ENCODE data around the gene JPH2.

The JPH2 gene

GRCh38 chr20:44125332-44126127 lies 61.5 kb downstream of the JPH2 start:
- Mint-ChIP-seq H3K4me1 (ENCODE audit: low read depth) (no peaks in the 10 kb centered on the region), H3K27ac (no peak overlapping the region), H3K9me3 (no peaks in the 10 kb centered on the region), H3K36me3 (ENCODE audit: low read depth) (no peaks in the 10 kb centered on the region), H3K27me3 (peaks cover 12% of the 10 kb centered on the region), H3K4me3 (no peak overlapping the region)
- intact Hi-C loops (cut with micrococcal nuclease), result no loop called here

DNA sequence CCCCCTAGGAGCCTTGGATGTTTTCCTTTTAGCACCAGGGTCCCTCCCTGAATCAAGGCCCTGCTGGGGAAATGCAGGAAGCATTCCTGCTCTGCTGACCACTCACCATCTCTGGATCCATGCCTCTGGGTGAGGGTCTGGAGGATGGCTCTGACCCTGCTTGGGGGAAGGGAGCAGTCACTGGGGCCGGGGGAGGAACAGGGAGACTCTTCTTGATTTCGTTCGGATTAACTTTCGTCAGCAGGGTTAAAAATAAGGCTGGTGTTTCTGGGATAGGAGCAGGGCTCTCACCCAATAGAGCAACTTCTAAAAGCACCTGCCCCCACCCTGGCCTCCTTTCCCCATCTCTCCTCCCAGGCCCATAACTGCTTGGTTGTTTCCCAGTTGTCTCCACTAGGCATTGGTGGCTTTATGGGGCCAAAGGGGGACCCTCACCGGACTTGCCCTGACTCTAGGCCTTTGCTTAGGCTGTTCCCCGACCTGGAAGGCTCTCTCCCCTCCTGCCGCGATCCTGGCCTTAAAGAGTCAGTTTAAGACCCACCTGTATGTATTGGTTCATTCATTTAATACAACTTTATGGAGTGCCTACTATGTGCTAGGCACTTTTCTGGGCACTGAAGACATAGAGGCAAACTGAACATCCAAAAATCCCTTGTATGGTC lies 63.0 kb downstream of the JPH2 start:
- H3K4me1 Mint-ChIP-seq (ENCODE audit: low read depth), result no peaks in the 10 kb centered on the region
- intact Hi-C loops (cut with micrococcal nuclease), result no loop called here

GRCh38 chr20:44123251-44123650 lies 63.7 kb downstream of the JPH2 start:
- Mint-ChIP-seq H3K4me3 (no peak overlapping the region), H3K27me3 (peaks cover 19% of the 10 kb centered on the region), H3K4me1 (ENCODE audit: low read depth) (no peaks in the 10 kb centered on the region), H3K9me3 (no peaks in the 10 kb centered on the region), H3K27ac (no peak overlapping the region), H3K36me3 (ENCODE audit: low read depth) (no peaks in the 10 kb centered on the region)
- intact Hi-C loops (cut with micrococcal nuclease), result no loop called here

More for the DNA sequence above, 63.0 kb downstream of the JPH2 start:
- Mint-ChIP-seq H3K9me3 (no peaks in the 10 kb centered on the region), H3K36me3 (ENCODE audit: low read depth) (no peaks in the 10 kb centered on the region), H3K4me3 (no peak overlapping the region), H3K27ac (no peak overlapping the region), H3K27me3 (peaks cover 19% of the 10 kb centered on the region)

GRCh38 chr20:44120676-44121425 lies 66.1 kb downstream of the JPH2 start:
- Mint-ChIP-seq H3K36me3 (ENCODE audit: low read depth) (no peaks in the 10 kb centered on the region), H3K27ac (no peak overlapping the region), H3K4me3 (no peak overlapping the region), H3K4me1 (ENCODE audit: low read depth) (no peaks in the 10 kb centered on the region), H3K9me3 (no peaks in the 10 kb centered on the region), H3K27me3 (peaks cover 34% of the 10 kb centered on the region)
- intact Hi-C loops (cut with micrococcal nuclease), result no loop called here

DNA sequence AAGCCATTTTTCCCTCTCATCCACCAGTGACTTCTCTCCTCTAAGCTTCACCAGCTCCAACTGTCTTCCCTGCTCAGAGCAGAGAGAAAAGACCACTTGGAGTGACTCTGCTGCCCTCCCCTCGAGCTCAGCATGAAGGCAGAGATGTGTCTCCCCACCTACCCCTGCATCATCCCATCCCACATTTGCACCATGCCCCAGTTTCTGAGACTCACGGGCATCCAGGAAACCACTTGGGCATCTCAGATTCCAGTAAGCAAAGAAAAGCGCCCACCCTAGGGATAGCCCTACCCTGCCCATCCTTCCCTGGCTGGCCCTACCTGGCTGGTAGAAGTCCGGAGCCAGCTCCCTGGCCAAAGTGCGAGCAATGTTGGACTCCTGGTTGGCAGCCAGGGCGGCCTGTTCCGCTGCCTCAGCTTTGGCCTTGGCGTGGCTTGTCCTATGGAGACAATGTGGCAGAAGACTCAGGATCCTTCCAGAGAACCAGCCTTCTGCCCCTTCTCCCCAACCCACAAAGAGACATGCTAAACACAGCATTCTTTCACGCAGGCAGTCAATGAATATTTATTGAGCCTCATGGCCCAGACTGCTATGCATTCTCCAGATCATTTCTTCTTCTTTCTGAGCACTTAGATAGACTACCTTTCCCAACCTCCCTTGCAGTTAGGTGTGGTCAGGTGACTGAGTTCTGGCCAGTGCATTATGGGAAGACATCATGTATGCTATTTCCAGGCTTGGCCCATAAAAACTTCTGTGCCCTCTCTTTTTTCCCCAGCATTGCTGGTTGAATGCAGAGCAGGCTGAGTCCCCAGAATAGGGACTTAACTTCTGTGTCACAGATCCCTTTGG lies 68.6 kb downstream of the JPH2 start:
- Mint-ChIP-seq H3K9me3 (no peaks in the 10 kb centered on the region), H3K4me1 (ENCODE audit: low read depth) (no peaks in the 10 kb centered on the region), H3K36me3 (ENCODE audit: low read depth) (no peaks in the 10 kb centered on the region), H3K4me3 (no peak overlapping the region), H3K27me3 (peaks cover 55% of the 10 kb centered on the region), H3K27ac (no peak overlapping the region)
- intact Hi-C loops (cut with micrococcal nuclease), result no loop called here

DNA sequence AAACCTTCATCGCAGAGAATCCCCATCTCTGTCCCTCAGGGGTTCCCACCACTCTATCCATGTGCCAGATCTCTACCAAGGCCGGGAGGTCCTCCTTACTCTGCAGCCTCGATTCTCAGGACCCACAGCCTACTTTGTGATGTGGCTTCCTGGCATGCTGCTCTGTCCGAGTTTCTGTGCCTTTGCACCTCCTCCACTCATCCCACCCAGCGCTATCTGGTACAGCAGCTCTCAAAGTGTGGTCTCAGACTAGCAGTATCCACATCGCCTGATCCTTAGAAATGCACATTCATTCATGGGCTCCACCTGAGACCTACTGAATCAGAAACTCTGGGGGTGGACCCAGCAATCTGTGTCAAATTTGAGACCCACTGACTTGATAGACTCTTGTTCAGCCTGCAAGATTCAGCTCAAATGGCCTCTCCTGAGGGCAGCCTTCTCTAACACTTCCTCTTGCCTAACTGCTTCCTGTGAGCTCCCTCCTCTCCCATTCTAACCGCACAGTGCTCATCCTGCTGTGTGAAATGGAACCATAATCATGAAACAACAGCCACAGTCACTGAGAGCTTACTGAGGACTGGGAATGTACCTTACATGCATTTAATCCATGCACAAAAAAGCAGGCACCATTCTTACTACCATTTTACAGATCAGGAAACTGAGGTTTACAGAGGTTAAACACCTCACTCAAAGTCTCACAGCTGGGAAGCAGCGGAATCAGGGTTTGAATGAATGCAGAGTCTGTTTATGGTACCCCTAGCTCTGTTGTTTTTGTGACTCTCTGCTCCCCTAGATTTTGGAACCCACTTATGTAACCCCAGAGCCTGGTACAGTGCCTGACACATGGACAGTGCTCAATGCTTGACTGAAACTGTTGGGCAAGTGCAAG lies 69.4 kb downstream of the JPH2 start:
- Mint-ChIP-seq H3K27ac (no peak overlapping the region), H3K27me3 (peaks cover 54% of the 10 kb centered on the region), H3K9me3 (no peaks in the 10 kb centered on the region), H3K4me3 (no peak overlapping the region), H3K4me1 (ENCODE audit: low read depth) (no peaks in the 10 kb centered on the region), H3K36me3 (ENCODE audit: low read depth) (no peaks in the 10 kb centered on the region)
- intact Hi-C loops (cut with micrococcal nuclease), result no loop called here

DNA sequence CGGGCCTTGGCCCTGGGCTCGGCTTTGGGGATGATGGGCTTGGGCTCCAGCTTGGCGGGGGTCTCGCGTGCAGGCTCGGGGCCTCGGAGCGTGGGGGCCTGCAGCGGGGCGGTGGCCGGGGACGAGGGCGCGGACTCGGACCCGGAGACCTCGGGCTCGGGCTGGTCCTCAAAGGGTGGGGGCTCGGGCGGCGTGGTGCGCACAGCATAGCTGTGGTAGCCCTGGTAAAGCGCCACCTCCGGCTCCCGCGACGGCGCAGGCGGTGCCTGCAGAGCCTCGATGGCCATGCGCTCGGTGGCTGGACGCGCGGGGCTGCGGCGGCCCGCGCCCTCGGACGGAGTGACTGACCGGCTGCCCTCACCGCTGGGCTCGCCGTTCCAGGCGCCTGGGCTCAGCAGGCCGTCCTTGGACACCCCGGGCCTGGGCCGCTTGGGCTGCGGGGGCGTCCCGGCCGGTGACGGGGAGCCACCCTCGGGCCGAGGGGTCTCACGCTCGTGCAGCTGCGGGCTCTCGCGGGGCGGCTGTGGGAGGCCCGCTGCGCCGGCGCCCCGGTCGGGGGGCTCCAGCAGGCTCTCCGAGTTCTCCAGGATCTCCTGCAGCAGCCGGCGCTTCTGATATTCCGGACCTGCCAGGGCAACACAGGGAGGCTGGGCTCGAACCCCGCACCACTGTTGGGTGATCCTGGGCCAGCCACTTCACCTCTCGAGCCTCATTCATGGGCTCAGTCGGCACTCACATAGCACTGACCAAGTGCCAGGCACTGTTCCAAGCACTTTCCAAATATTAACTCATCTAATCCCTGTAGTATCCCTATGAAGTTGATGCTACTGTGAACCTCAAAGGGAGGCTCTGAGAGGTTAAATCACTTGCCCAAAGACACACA lies 71.0 kb downstream of the JPH2 start:
- H3K27me3 Mint-ChIP-seq, result peaks cover 55% of the 10 kb centered on the region
- H3K36me3 Mint-ChIP-seq (ENCODE audit: low read depth), result no peaks in the 10 kb centered on the region
- intact Hi-C loops (cut with micrococcal nuclease), result loop anchor here (1.0 kb wide), 1 partner anchor 74 kb away; no protein-coding TSS in a partner anchor
- no peaks in the 10 kb centered on the region for H3K4me1 Mint-ChIP-seq (ENCODE audit: low read depth)
- no peaks in the 10 kb centered on the region for H3K9me3 Mint-ChIP-seq
- no peak overlapping the region for H3K27ac Mint-ChIP-seq
- no peak overlapping the region for H3K4me3 Mint-ChIP-seq

DNA sequence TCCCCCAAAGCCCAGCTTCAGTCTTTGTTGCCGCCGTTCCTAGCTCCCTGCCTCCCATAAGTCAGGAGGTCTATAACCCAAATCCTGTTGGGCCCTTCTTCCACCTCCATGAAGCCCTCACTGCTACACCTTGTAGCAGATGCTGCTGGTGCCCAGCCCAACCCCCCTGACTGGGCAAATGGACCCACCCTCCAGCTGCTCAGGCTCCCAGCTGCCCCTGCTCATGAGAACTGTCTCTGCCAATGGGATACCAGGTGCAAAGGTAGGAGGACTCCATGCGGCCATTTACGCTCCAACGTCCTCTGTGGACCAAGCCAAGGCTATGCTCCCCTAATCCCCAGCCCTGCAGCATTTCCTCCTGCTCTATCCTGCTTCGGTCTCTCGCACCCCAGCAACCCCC lies 71.8 kb downstream of the JPH2 start:
- Mint-ChIP-seq H3K27ac (no peak overlapping the region), H3K9me3 (no peaks in the 10 kb centered on the region), H3K4me1 (ENCODE audit: low read depth) (no peaks in the 10 kb centered on the region), H3K27me3 (peaks cover 58% of the 10 kb centered on the region), H3K4me3 (no peak overlapping the region), H3K36me3 (ENCODE audit: low read depth) (no peaks in the 10 kb centered on the region)
- intact Hi-C loops (cut with micrococcal nuclease), result no loop called here

GRCh38 chr20:44113618-44114376 lies 73.2 kb downstream of the JPH2 start:
- H3K4me1 Mint-ChIP-seq (ENCODE audit: low read depth), result no peaks in the 10 kb centered on the region
- no peak overlapping the region for H3K4me3 Mint-ChIP-seq
- H3K9me3 Mint-ChIP-seq, result no peaks in the 10 kb centered on the region
- intact Hi-C loops (cut with micrococcal nuclease), result no loop called here
- H3K27ac Mint-ChIP-seq, result no peak overlapping the region
- H3K27me3 Mint-ChIP-seq, result peaks cover 59% of the 10 kb centered on the region
- H3K36me3 Mint-ChIP-seq (ENCODE audit: low read depth), result no peaks in the 10 kb centered on the region

GRCh38 chr20:44112889-44113617 lies 73.9 kb downstream of the JPH2 start:
- Mint-ChIP-seq H3K27ac (no peak overlapping the region), H3K36me3 (ENCODE audit: low read depth) (no peaks in the 10 kb centered on the region), H3K4me3 (no peak overlapping the region), H3K9me3 (peaks cover 7% of the 10 kb centered on the region), H3K27me3 (peaks cover 57% of the 10 kb centered on the region), H3K4me1 (ENCODE audit: low read depth) (no peaks in the 10 kb centered on the region)
- intact Hi-C loops (cut with micrococcal nuclease), result no loop called here

DNA sequence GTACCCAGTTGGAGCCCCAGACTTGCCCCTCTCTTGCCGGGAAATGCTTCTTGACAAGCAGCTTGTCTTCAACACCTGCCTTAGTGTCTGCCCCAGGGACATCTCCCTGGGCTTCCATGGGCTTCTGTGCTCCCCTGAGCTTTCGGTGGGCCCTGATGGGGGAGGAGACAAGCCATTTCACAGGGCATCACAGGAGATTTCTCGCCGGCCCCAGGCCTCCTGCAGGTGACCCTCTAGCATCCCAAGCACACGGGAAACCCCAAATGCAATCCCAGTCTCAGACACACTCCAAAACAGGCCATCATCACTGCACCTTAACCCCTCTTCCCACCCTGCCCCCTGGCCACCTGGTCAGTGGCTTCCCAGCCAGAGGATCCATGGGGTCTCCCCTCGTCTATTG lies 74.5 kb downstream of the JPH2 start:
- no peaks in the 10 kb centered on the region for H3K4me1 Mint-ChIP-seq (ENCODE audit: low read depth)
- H3K4me3 Mint-ChIP-seq, result no peak overlapping the region
- H3K27ac Mint-ChIP-seq, result no peak overlapping the region
- peaks cover 53% of the 10 kb centered on the region for H3K27me3 Mint-ChIP-seq
- intact Hi-C loops (cut with micrococcal nuclease), result no loop called here
- peaks cover 13% of the 10 kb centered on the region for H3K9me3 Mint-ChIP-seq
- no peaks in the 10 kb centered on the region for H3K36me3 Mint-ChIP-seq (ENCODE audit: low read depth)
